Endodermal cell (in vitro differentiated cells): Measurements from ENCODE around the gene ATG10. TPM values are rescaled to one million over a fixed set of nuclear protein-coding genes. Genes with fewer than 3 reads are reported as not detected.
A peak's percentile ranks its signal among the peaks of the same experiment; 100 is the strongest.

ENCODE experiments used
- DNase-seq: peaks from one replicate; pipeline ENCODE4 v3.0.0-alpha.2; 2017
- H3K27ac ChIP-seq: 2 replicates; pipeline ENCODE4 v1.5.1; 2013; ENCODE audit warnings: mild to moderate bottlenecking, low read depth, low read length, moderate library complexity
- H3K27me3 ChIP-seq: 2 replicates; pipeline ENCODE4 v1.6.1; 2013; ENCODE audit warnings: mild to moderate bottlenecking, low read length, moderate library complexity; ENCODE audit not compliant: insufficient read depth, control insufficient read depth, poor library complexity, severe bottlenecking
- H3K36me3 ChIP-seq: 2 replicates; pipeline ENCODE4 v1.7.0; 2013; ENCODE audit warnings: mild to moderate bottlenecking, low read length, moderate library complexity; ENCODE audit not compliant: control insufficient read depth, insufficient read depth
- H3K4me1 ChIP-seq: one replicate; pipeline ENCODE4 v1.7.0; 2013; ENCODE audit warnings: low read length; ENCODE audit not compliant: control insufficient read depth, insufficient read depth
- H3K4me3 ChIP-seq: 2 replicates; pipeline ENCODE4 v1.5.1; 2013; ENCODE audit warnings: mild to moderate bottlenecking, low read length, moderate library complexity
- H3K9ac ChIP-seq: 2 replicates; pipeline ENCODE4 v1.6.1; 2013; ENCODE audit warnings: mild to moderate bottlenecking, low read length, moderate library complexity; ENCODE audit not compliant: poor library complexity, severe bottlenecking; ENCODE audit errors: extremely low read depth
- H3K9me3 ChIP-seq: 2 replicates; pipeline ENCODE4 v1.6.1; 2013; ENCODE audit warnings: mild to moderate bottlenecking, low read length, moderate library complexity; ENCODE audit not compliant: control insufficient read depth
- H3K27ac Mint-ChIP-seq: 2 replicates; pipeline ENCODE4 v1.8.0; 2020; ENCODE audit warnings: mixed read lengths
- H3K27me3 Mint-ChIP-seq: 2 replicates; pipeline ENCODE4 v1.8.0; 2021; ENCODE audit warnings: mild to moderate bottlenecking, mixed read lengths; ENCODE audit not compliant: insufficient read depth
- H3K36me3 Mint-ChIP-seq: 2 replicates; pipeline ENCODE4 v1.8.0; 2020; ENCODE audit warnings: low read depth, mixed read lengths
- H3K4me1 Mint-ChIP-seq: 2 replicates; pipeline ENCODE4 v1.8.0; 2020; ENCODE audit warnings: mixed read lengths
- H3K4me3 Mint-ChIP-seq: 2 replicates; pipeline ENCODE4 v1.8.0; 2020; ENCODE audit warnings: mild to moderate bottlenecking, moderate library complexity, mixed read lengths
- H3K9me3 Mint-ChIP-seq: 2 replicates; pipeline ENCODE4 v1.8.0; 2020; ENCODE audit warnings: mild to moderate bottlenecking, mixed read lengths
- CTCF ChIP-seq: fragments of 200-600 bp; sonication (generic); conservative IDR thresholded peaks from 2 replicates; pipeline ENCODE4 v1.5.0; 2021; ENCODE audit warnings: antibody characterized with exemption, mild to moderate bottlenecking
- WGBS, 2 experiments: methylation state at CpG; one replicate each; pipeline versions ENCODE4 v1.1.5 to v1.1.7; 2013; ENCODE audit warnings: missing lambda C conversion rate in 2 of 2, mixed read lengths in 1 of 2; ENCODE audit not compliant: insufficient coverage in 1 of 2, insufficient read length in 1 of 2; 5-methylcytosine and 5-hydroxymethylcytosine counted together
- total RNA-seq, 2 donors: library from RNA; stranded (reverse); fragmentation: NEBNext Ultra II Directional in 1 of 2; extraction: Animal tissue kit (Norgen Biotek cat#: 25700) in 1 of 2; gene quantifications; 2 replicates in 1 of 2; 3 replicates in 1 of 2; pipeline ENCODE4 v1.2.1, GENCODE V29; 2021

Gene ATG10
- total RNA-seq, 2 donors from 2014 or later: 17.9 to 22.6 TPM

- Mint-ChIP-seq H3K4me1 (peaks cover 17% of the 10 kb centered on the region), H3K9me3 (no peaks in the 10 kb centered on the region), H3K27me3 (no peaks in the 10 kb centered on the region), H3K27ac (peak overlapping the region; percentile 27), H3K36me3 (no peaks in the 10 kb centered on the region), H3K4me3 (no peak overlapping the region)
- no peak for TF ChIP-seq CTCF
- no peak overlapping the region for H3K9ac ChIP-seq
- H3K9me3 ChIP-seq: no peaks in the 10 kb centered on the region
- DNase-seq: no peak
- H3K27ac ChIP-seq: no peak overlapping the region
- peaks cover 2% of the 10 kb centered on the region for H3K4me1 ChIP-seq
- no peak overlapping the region for H3K4me3 ChIP-seq
- H3K27me3 ChIP-seq: no peaks in the 10 kb centered on the region
- no peaks in the 10 kb centered on the region for H3K36me3 ChIP-seq
- WGBS, 2 experiments: 96% methylated on average over 3 of the region's 3 CpGs
Observed at GRCh38 chr5:82054004-82054710, 82.3 kb downstream of the ATG10 start.

GRCh38 chr5:82057051-82057450 is 85.2 kb downstream of the ATG10 start:
- H3K4me3 Mint-ChIP-seq: no peak overlapping the region
- Histone ChIP-seq H3K4me1 (peaks cover 2% of the 10 kb centered on the region), H3K9me3 (no peaks in the 10 kb centered on the region), H3K27me3 (no peaks in the 10 kb centered on the region), H3K36me3 (no peaks in the 10 kb centered on the region), H3K27ac (no peak overlapping the region), H3K4me3 (no peak overlapping the region), H3K9ac (no peak overlapping the region)
- H3K9me3 Mint-ChIP-seq: no peaks in the 10 kb centered on the region
- no peak for TF ChIP-seq CTCF
- no peak for DNase-seq
- no peaks in the 10 kb centered on the region for H3K36me3 Mint-ChIP-seq
- H3K27ac Mint-ChIP-seq: no peak overlapping the region
- no peaks in the 10 kb centered on the region for H3K27me3 Mint-ChIP-seq
- peaks cover 17% of the 10 kb centered on the region for H3K4me1 Mint-ChIP-seq

- H3K36me3 Mint-ChIP-seq: peaks cover 7% of the 10 kb centered on the region
- H3K4me1 Mint-ChIP-seq: peaks cover 13% of the 10 kb centered on the region
- Histone ChIP-seq H3K36me3 (no peaks in the 10 kb centered on the region), H3K9me3 (no peaks in the 10 kb centered on the region), H3K27me3 (no peaks in the 10 kb centered on the region), H3K27ac (no peak overlapping the region), H3K9ac (no peak overlapping the region), H3K4me1 (peaks cover 2% of the 10 kb centered on the region), H3K4me3 (no peak overlapping the region)
- no peak for DNase-seq
- H3K4me3 Mint-ChIP-seq: no peak overlapping the region
- H3K27me3 Mint-ChIP-seq: no peaks in the 10 kb centered on the region
- no peak for TF ChIP-seq CTCF
- no peak overlapping the region for H3K27ac Mint-ChIP-seq
- 86 to 100% methylated on average over 1 of the region's 1 CpG for WGBS, 2 experiments
- no peaks in the 10 kb centered on the region for H3K9me3 Mint-ChIP-seq
Observed at GRCh38 chr5:82058710-82059109, 86.9 kb downstream of the ATG10 start.
